Right atrium auricular region (tissue), 2 donors: ENCODE measurements around the gene NLRP9. TPM values are rescaled to one million over a fixed set of nuclear protein-coding genes. Genes with fewer than 3 reads are reported as not detected.

ENCODE experiments used
- DNase-seq: peaks from one replicate; pipeline ENCODE4 v3.0.0-alpha.2; 2019; ENCODE audit warnings: low spot score
- H3K27ac ChIP-seq, 2 donors: fragments of 200-600 bp; sonication (generic); 1 replicate in 1 of 2; 2 replicates in 1 of 2; pipeline ENCODE4 v1.5.1; 2016 to 2019
- H3K27me3 ChIP-seq, 2 donors: fragments of 200-600 bp; sonication (generic); one replicate each; pipeline versions ENCODE4 v1.5.1 to v1.6.0; 2017 to 2019
- H3K36me3 ChIP-seq: fragments of 200-600 bp; sonication (generic); one replicate; pipeline ENCODE4 v1.5.1; 2016
- H3K4me1 ChIP-seq, 2 donors: fragments of 200-600 bp; sonication (generic); one replicate each; pipeline versions ENCODE4 v1.5.1 to v1.6.0; 2017 to 2019
- H3K4me3 ChIP-seq, 2 donors: fragments of 200-600 bp; sonication (generic); 1 replicate in 1 of 2; 2 replicates in 1 of 2; pipeline ENCODE4 v1.5.1; 2017 to 2019; ENCODE audit warnings: mild to moderate bottlenecking in 1 of 2, moderate library complexity in 1 of 2
- H3K9me3 ChIP-seq, 2 donors: fragments of 200-600 bp; sonication (generic); one replicate each; pipeline ENCODE4 v1.5.1; 2019
- total RNA-seq, 2 donors: library from RNA; depleted of rRNA; stranded (reverse); fragments of >200 nt; gene quantifications; one replicate each; pipeline ENCODE4 v1.1.0, GENCODE V29; 2016
- TF ChIP-seq, protein P1 (sequence below), 2 donors: fragments of 200-600 bp; sonication (generic); IDR thresholded peaks; one replicate each; pipeline ENCODE4 v1.5.1; 2019; ENCODE audit warnings: antibody characterized with exemption in 2 of 2

Gene NLRP9
- total RNA-seq, 2 donors from 2014 or later: not detected

DNA sequence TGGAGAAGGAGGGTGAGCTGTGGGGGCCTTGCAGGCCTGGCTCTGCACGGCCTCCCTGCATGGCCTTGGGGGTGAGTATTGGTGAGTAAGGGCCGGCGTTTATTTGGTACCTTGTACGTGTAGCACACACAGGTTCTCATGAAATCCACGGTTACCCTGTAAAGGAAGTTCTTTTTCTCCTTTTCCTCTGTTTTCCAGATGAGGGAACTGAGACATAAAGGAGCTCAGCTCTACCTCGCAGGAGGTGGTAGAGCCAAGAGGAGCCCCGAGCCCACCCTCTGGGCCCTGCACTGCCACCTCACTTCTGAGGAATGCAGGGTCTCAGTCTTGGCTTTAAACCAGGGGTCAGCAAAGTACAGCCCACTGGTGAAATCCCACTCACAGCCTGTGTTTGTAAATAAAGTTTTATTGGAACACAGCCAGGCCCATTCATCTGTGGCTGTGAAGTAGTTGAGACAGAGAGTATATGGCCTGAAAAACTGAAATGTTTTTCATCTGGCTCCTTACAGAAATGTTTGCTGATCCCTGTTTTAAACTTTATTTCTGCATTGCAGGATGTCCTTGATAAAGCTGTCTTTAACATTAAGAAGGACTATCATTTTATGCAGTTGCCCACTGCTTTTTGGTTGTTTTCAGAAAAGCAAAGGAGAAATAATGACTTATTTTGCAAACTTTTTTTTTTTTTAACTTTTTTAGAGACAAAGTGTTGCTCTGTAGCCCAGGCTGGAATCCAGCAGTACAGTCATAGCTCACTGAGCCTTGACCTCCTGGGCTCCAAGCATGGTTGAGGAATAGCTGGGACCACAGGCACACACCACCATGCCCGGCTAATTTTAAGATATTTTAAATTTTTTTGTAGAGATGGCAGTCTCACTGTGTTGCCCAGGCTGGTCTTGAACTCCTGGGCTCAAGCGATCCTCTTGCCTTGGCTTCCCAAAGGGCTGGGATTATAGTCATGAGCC is 56.8 kb downstream of the NLRP9 start:
- no peaks in the 10 kb centered on the region for H3K9me3 ChIP-seq
- no peak for DNase-seq
- H3K27ac ChIP-seq: no peak overlapping the region
- peaks cover 76% of the 10 kb centered on the region for H3K36me3 ChIP-seq
- no peak overlapping the region for H3K4me3 ChIP-seq
- H3K27me3 ChIP-seq: no peaks in the 10 kb centered on the region
- TF ChIP-seq, protein P1, sequence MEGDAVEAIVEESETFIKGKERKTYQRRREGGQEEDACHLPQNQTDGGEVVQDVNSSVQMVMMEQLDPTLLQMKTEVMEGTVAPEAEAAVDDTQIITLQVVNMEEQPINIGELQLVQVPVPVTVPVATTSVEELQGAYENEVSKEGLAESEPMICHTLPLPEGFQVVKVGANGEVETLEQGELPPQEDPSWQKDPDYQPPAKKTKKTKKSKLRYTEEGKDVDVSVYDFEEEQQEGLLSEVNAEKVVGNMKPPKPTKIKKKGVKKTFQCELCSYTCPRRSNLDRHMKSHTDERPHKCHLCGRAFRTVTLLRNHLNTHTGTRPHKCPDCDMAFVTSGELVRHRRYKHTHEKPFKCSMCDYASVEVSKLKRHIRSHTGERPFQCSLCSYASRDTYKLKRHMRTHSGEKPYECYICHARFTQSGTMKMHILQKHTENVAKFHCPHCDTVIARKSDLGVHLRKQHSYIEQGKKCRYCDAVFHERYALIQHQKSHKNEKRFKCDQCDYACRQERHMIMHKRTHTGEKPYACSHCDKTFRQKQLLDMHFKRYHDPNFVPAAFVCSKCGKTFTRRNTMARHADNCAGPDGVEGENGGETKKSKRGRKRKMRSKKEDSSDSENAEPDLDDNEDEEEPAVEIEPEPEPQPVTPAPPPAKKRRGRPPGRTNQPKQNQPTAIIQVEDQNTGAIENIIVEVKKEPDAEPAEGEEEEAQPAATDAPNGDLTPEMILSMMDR (IDR thresholded peaks at IDR 0.05): no peak
- H3K4me1 ChIP-seq: peaks cover 0 to 52% of the 10 kb centered on the region in 2 donors

GRCh38 chr19:55680339-55681130 is 57.7 kb downstream of the NLRP9 start:
- DNase-seq: no peak
- Histone ChIP-seq H3K27ac (no peak overlapping the region), H3K27me3 (no peaks in the 10 kb centered on the region), H3K4me3 (no peak overlapping the region), H3K36me3 (peaks cover 67% of the 10 kb centered on the region), H3K4me1 (peaks cover 0 to 60% of the 10 kb centered on the region in 2 donors), H3K9me3 (no peaks in the 10 kb centered on the region)
- TF ChIP-seq, protein P1 (IDR thresholded peaks at IDR 0.05): no peak

GRCh38 chr19:55679343-55680257 is 58.6 kb downstream of the NLRP9 start:
- H3K4me1 ChIP-seq: peaks cover 0 to 60% of the 10 kb centered on the region in 2 donors
- H3K9me3 ChIP-seq: no peaks in the 10 kb centered on the region
- no peak for DNase-seq
- TF ChIP-seq, protein P1 (IDR thresholded peaks at IDR 0.05): no peak
- peaks cover 58% of the 10 kb centered on the region for H3K36me3 ChIP-seq
- no peaks in the 10 kb centered on the region for H3K27me3 ChIP-seq
- H3K27ac ChIP-seq: no peak overlapping the region
- no peak overlapping the region for H3K4me3 ChIP-seq

DNA sequence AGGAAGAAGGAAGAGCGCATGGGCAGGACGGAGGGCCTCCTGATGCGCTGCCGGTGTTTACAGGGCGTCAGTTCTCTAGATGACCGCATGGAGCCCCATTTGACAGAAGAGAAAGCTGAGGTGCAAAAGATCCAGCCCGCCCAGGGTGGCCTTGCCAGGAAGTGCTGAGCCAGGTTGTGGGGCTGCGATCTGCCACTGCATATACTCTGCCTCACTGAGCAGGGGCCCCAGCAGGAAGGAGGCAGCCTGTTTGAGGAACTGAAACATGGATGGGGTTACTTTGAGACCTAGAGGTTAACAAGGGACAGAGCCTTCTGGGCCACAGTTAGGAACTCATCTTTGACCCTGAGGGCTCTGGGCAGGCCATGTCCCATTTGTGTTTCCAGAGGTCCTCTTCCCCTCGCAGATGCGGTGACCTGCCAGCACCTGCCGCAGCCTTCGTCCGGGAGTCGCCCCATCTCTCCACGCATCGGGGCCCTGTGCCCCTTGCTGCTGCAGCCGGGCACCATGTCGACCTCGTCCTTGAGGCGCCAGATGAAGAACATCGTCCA is 60.0 kb downstream of the NLRP9 start:
- peaks cover 0 to 59% of the 10 kb centered on the region in 2 donors for H3K4me1 ChIP-seq
- peaks cover 57% of the 10 kb centered on the region for H3K36me3 ChIP-seq
- no peak for DNase-seq
- no peaks in the 10 kb centered on the region for H3K9me3 ChIP-seq
- H3K4me3 ChIP-seq: no peak overlapping the region
- peak overlapping the region; percentile 47 to 90 for H3K27ac ChIP-seq
- H3K27me3 ChIP-seq: no peaks in the 10 kb centered on the region
- TF ChIP-seq, protein P1 (IDR thresholded peaks at IDR 0.05): no peak

DNA sequence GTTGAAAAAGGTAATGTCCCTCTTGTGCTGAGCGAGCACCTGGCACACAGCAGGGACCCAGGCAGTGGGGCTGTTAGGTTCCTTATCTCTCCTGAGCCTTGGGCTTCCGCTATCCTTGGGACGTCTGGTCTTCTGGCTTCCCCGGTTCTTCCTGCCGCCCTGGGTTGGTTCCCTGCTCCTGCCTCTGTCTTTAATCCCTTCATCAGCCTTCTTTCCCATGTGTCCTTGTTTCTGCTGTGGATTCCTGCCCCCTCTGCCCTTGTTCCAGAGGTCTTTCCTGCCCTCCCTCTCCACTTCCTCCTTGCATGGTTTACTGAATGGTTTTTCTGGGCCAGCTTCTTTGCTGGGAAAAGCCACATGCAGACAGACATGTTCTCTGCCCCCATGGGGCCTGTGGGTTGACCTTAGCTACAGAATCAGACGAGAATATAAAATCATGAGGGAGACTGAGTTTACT is 60.6 kb downstream of the NLRP9 start:
- Histone ChIP-seq H3K27ac (peak overlapping the region; percentile 47 to 90), H3K9me3 (no peaks in the 10 kb centered on the region), H3K27me3 (no peaks in the 10 kb centered on the region), H3K36me3 (peaks cover 53% of the 10 kb centered on the region), H3K4me1 (peaks cover 0 to 59% of the 10 kb centered on the region in 2 donors), H3K4me3 (no peak overlapping the region)
- TF ChIP-seq, protein P1 (IDR thresholded peaks at IDR 0.05): no peak
- no peak for DNase-seq
